ENCODE measurements around the gene COL4A3. TPM values are rescaled to one million over a fixed set of nuclear protein-coding genes. Genes with fewer than 3 reads are reported as not detected.

COL4A3 gene
- total RNA-seq, 1 experiment from 2014 or later, result 0.15 TPM

- Histone ChIP-seq H2BK120ac (ENCODE audit: low read depth, low read length, poor library complexity, severe bottlenecking) (no peak overlapping the region), H3K56ac (ENCODE audit: insufficient read length, low read depth, low read length) (no peak overlapping the region), H3K18ac (ENCODE audit: insufficient read length, low read depth, low read length) (no peak overlapping the region), H3K4me1 (ENCODE audit: insufficient read depth, low read length) (no peaks in the 10 kb centered on the region), H3K4ac (ENCODE audit: low read depth, low read length) (no peak overlapping the region), H3K9me3 (ENCODE audit: control insufficient read depth, low read depth, low read length) (no peaks in the 10 kb centered on the region), H2BK15ac (ENCODE audit: low read depth, low read length) (no peak overlapping the region), H2BK12ac (ENCODE audit: insufficient read length, low read depth, low read length) (no peak overlapping the region), H3K23me2 (ENCODE audit: insufficient read length, low read depth, low read length, poor library complexity, severe bottlenecking) (no peaks in the 10 kb centered on the region), H3K23ac (ENCODE audit: insufficient read length, low read depth, low read length) (no peak overlapping the region), H3K14ac (ENCODE audit: insufficient read depth, low read length) (0 out of 2 replicates have a peak overlapping the region, but pooled peaks have one; percentile 59), H4K8ac (replicated peaks; ENCODE audit: insufficient read length, low read depth, low read length) (no peak overlapping the region), H3T11ph (ENCODE audit: low read length) (no peak overlapping the region), H3K79me2 (ENCODE audit: insufficient read depth, low read length) (no peaks in the 10 kb centered on the region), H3K9ac (ENCODE audit: extremely low read depth, insufficient read length, low read length) (no peak overlapping the region), H4K5ac (ENCODE audit: insufficient read length, low read depth, low read length) (no peak overlapping the region), H2AK5ac (ENCODE audit: insufficient read length, low read length) (no peak overlapping the region), H3K4me2 (ENCODE audit: insufficient read depth, insufficient read length, low read length) (no peak overlapping the region), H2AFZ (ENCODE audit: low read length) (no peak overlapping the region), H4K91ac (ENCODE audit: insufficient read length, low read depth, low read length) (no peak overlapping the region), H2BK20ac (ENCODE audit: low read depth, low read length, poor library complexity, severe bottlenecking) (no peak overlapping the region), H2BK5ac (ENCODE audit: insufficient read length, low read length) (no peak overlapping the region), H3K79me1 (ENCODE audit: insufficient read depth, low read depth, low read length, poor library complexity, severe bottlenecking) (no peaks in the 10 kb centered on the region), H4K20me1 (ENCODE audit: control insufficient read depth, insufficient read depth, insufficient read length) (no peaks in the 10 kb centered on the region), H3K27me3 (ENCODE audit: insufficient read depth, low read length) (no peaks in the 10 kb centered on the region), H3K27ac (ENCODE audit: insufficient read length, low read depth, low read length) (no peak overlapping the region)
- no peaks in the 10 kb centered on the region for H3K27me3 Mint-ChIP-seq (ENCODE audit: low read depth)
- no peaks in the 10 kb centered on the region for H3K36me3 Mint-ChIP-seq (ENCODE audit: insufficient read depth in 1 of 3, low read depth in 3 of 3)
- no peak for DNase-seq
- H3K9me3 Mint-ChIP-seq, result no peaks in the 10 kb centered on the region
- no peak overlapping the region for H3K4me3 Mint-ChIP-seq
- TF ChIP-seq, protein P1, sequence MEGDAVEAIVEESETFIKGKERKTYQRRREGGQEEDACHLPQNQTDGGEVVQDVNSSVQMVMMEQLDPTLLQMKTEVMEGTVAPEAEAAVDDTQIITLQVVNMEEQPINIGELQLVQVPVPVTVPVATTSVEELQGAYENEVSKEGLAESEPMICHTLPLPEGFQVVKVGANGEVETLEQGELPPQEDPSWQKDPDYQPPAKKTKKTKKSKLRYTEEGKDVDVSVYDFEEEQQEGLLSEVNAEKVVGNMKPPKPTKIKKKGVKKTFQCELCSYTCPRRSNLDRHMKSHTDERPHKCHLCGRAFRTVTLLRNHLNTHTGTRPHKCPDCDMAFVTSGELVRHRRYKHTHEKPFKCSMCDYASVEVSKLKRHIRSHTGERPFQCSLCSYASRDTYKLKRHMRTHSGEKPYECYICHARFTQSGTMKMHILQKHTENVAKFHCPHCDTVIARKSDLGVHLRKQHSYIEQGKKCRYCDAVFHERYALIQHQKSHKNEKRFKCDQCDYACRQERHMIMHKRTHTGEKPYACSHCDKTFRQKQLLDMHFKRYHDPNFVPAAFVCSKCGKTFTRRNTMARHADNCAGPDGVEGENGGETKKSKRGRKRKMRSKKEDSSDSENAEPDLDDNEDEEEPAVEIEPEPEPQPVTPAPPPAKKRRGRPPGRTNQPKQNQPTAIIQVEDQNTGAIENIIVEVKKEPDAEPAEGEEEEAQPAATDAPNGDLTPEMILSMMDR (conservative IDR thresholded peaks at IDR 0.05), result no peak
- peak overlapping the region in 1 of 3 experiments; percentile 59; a peak in 3 of 7 replicates for H3K27ac Mint-ChIP-seq
- peaks cover 7 to 8% of the 10 kb centered on the region in 2 experiments for H3K4me1 Mint-ChIP-seq
- no CpG with 5 or more reads among the region's 10 CpGs for WGBS (ENCODE audit: extremely low coverage, insufficient read length, low lambda C conversion rate)
Observed at GRCh38 chr2:227267410-227268115, 103.1 kb downstream of the COL4A3 start.
